ENCODE measurements around the gene LDLRAD3.

DNA sequence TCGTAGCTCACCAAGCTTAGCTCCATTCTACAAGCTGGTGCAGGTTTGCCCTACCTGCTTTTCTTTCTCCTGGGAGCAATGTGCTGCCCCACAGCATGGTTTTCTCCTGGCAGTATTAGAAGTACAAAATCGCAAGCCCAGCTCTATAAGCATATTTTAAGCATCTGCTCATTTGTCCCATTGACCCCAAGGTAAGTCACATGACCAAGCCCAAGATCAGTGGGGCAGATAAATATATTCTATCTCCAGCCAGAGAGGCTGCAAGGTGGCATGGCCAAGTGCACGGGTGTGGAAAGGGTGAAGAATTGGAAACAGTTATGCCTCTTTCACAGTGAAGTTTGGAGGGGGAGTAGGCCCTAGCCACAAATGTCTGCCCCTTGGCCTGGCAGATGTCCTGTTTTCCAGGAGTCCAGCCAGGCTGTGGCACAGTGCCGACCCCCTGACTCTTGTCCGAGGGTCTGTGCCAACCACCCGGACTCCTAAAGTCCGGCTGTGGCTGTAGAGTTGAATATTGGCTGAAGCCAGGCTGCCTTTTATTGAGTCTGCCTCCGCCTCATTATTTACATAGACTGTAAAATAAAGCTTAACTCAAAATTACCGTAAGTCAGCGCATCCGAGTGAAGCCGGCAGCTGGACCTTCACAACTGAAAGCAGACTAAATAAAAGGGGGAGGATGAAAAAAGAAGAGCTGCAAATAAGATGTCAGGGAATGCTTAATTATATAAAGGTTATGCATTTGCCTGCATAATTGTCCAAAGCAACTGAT lies 179.7 kb downstream of the LDLRAD3 start:
- TF ChIP-seq, protein P1, sequence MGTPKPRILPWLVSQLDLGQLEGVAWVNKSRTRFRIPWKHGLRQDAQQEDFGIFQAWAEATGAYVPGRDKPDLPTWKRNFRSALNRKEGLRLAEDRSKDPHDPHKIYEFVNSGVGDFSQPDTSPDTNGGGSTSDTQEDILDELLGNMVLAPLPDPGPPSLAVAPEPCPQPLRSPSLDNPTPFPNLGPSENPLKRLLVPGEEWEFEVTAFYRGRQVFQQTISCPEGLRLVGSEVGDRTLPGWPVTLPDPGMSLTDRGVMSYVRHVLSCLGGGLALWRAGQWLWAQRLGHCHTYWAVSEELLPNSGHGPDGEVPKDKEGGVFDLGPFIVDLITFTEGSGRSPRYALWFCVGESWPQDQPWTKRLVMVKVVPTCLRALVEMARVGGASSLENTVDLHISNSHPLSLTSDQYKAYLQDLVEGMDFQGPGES (IDR thresholded peaks at IDR 0.05; ENCODE audit: low read depth, low read length): no peak
- no peak for TF ChIP-seq TAF1 (IDR thresholded peaks at IDR 0.05; ENCODE audit: borderline replicate concordance, low read depth, low read length)

Data from SK-N-SH (cell line).